ENCODE measurements around the gene SPACA4.

Gene SPACA4

DNA sequence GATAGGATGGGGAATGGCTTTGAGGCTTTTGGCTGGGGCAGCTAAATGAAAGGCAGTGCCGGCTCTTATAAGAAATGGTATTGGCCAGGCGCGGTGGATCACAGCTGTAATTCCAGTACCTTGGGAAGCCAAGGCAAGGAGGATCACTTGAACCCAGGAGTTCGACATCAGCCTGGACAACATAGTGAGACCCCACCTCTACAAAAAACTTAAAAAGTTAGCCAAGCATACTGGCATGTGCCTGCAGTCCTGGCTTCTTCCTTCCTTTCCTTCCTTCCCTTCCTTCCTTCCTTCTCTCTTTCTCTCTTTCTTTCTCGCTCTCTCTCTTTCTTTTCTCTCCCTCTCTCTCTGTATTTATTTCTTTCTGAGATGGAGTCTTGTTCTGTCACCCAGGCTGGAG, 36.3 kb downstream of the SPACA4 start:
- H3K27ac ChIP-seq, result peak overlapping the region; percentile 100
- TF ChIP-seq, protein P1, sequence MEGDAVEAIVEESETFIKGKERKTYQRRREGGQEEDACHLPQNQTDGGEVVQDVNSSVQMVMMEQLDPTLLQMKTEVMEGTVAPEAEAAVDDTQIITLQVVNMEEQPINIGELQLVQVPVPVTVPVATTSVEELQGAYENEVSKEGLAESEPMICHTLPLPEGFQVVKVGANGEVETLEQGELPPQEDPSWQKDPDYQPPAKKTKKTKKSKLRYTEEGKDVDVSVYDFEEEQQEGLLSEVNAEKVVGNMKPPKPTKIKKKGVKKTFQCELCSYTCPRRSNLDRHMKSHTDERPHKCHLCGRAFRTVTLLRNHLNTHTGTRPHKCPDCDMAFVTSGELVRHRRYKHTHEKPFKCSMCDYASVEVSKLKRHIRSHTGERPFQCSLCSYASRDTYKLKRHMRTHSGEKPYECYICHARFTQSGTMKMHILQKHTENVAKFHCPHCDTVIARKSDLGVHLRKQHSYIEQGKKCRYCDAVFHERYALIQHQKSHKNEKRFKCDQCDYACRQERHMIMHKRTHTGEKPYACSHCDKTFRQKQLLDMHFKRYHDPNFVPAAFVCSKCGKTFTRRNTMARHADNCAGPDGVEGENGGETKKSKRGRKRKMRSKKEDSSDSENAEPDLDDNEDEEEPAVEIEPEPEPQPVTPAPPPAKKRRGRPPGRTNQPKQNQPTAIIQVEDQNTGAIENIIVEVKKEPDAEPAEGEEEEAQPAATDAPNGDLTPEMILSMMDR (IDR thresholded peaks at IDR 0.05), result no peak
- TF ChIP-seq ZFX (IDR thresholded peaks at IDR 0.05; ENCODE audit: borderline replicate concordance), result no peak

DNA sequence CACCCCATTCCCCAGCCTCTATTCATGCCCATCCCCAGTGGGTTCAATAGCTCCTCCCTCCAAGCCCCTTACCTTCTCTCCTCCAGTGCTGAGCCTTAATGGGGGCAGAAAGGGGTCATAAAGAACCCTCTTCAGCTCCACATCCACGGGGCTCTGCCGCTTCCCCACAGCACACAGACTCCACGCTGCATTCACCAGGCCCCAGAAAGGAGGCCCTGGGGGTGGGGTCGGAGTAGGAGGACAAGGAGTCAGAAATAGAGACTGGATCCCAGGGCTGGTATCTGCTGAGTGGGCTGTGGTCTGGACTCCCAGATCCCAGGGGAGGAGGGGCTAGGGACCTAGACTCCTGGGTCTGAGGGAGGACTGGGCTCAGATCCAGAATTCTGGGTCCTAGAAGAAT, 37.8 kb downstream of the SPACA4 start:
- H3K27ac ChIP-seq, result 0 out of 2 replicates have a peak overlapping the region, but pooled peaks have one; percentile 95
- TF ChIP-seq, protein P1 (IDR thresholded peaks at IDR 0.05), result no peak
- TF ChIP-seq ZFX (IDR thresholded peaks at IDR 0.05; ENCODE audit: borderline replicate concordance), result no peak

DNA sequence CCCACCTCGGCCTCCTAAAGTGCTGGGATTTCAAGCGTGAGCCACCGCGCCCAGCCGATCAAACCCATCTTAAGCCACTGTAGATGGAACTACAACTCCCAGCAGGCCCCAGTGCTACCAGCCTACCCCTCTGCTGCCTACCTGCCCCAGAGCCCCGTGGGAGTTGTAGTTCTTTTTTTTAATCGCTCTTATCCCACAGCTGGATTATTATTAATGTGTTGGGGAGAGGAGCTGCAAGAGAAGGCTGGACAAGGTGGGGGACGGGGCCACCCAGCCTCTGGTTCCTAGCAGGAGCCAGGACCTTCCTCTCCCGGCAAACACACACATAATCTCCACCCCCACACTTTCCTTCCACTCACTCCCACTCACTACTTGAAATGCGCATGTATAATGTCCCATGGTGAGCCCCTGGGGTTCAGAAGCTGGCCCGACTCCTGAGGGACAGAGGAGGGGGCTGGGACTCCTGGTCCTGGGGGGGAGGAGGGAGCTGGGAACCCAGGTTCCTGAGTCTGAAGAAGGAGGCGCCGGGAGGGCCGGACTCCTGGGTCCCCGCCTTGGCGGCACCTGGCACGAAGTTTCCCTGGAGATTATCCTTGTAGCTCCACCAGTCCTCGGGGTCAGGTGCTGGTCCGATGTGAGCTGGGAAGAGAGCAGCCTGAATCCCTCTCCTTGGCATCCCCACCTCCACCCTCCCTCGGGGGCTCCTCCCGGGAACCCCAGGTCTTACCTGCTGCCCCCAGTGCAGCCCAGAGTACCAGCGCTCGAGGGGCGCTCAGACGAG, 38.5 kb downstream of the SPACA4 start:
- TF ChIP-seq, protein P1 (IDR thresholded peaks at IDR 0.05), result no peak

DNA sequence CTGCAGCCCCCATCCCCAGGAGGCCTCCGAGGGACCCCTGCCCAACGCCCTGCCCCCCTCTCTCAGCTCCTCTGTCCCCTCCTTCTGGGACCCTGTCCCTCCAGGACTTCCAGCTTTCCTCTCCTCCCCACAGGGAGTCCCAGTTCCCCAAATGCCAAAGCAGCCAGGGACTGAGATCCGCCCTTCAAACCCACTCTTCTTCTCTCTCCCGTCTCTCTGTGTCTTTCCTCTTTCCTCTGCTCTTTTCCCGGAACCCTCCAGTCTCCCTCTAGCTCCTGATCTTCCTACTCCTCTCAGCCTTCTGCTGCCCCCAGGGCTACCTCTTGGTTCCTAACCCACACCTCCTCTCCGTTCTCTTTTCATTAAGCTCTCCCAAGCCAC, 39.1 kb downstream of the SPACA4 start:
- peak overlapping the region; percentile 95 for H3K27ac ChIP-seq
- no peak for TF ChIP-seq ZFX (IDR thresholded peaks at IDR 0.05; ENCODE audit: borderline replicate concordance)
- TF ChIP-seq, protein P1 (IDR thresholded peaks at IDR 0.05), result no peak

More for the DNA sequence above, 38.5 kb downstream of the SPACA4 start:
- H3K27ac ChIP-seq, result peak overlapping the region; percentile 95

DNA sequence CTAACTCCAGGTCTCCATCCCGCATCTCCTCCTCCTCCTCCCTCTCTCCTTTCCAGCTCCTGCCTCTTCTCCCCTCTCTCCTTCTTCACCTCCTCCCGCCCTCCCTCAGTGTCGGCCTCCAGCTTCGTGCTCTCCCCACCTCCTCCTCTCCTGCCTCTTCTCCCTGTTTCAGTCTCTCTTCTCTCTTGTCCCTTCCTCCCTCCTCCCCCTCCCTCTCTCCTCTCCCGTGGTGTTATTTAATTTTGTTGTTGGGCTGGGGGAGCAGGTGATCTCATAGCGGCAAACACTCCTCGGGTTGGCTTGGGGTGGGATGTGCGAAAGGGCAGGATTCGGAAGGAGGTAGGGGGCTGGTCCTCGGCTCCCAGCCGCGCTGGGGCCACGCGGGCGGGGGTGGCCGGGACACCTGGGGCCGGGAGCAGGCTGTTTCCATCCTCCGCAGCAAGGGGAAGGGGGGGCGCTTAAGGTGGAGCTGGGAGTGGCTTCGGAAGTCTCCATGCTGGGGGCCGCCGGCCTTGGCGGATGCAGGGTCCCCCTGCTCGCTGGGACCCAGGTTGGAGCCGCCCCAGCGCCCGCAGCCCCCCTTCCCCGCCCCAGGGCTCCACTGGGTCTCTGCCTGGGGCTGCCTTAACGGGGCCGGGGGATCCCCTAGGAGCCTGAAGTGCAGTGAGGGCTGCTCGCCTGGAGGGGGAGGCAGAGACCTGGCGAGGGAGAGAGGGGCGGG, 39.6 kb downstream of the SPACA4 start, which contains the start of gene CA11:
CA11 (minus strand) TSS at position 187 of the 721 bp plus-strand sequence. CDS start 555 bp downstream, outside the sequence.
- peak within 1 kb of the TSS; percentile 95 for H3K27ac ChIP-seq
- no peak for TF ChIP-seq ZFX (IDR thresholded peaks at IDR 0.05; ENCODE audit: borderline replicate concordance)
- TF ChIP-seq, protein P1 (IDR thresholded peaks at IDR 0.05), result peak; percentile 86

DNA sequence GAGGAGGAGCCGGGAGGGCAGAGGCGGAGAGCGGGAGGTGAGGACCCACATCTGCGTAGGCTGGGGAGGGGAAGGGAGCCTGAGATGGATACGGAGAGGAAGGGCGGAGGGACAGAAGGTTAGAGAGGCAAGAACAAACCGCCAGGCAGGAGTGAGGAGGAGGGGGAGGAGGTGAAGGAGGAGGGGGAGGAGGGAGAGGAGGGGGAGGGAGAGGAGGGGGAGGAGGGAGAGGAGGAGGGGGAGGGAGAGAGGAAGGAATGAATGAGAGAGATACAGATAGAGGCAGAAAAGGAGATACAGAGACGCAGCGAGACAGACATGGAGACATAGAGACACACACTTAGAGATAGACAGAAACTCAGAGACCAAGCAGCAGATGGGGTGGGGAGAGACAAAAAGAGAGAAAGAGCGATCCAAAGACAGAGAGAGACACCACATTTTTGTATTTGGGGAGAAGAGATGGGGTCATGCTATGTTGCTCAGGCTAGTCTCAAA, 40.2 kb downstream of the SPACA4 start:
- TF ChIP-seq, protein P1 (IDR thresholded peaks at IDR 0.05), result no peak; the same call in 1 of the 2 replicates
- TF ChIP-seq ZFX (IDR thresholded peaks at IDR 0.05; ENCODE audit: borderline replicate concordance), result no peak
- peak overlapping the region; percentile 95 for H3K27ac ChIP-seq
